Tibial nerve (tissue), 4 donors: ENCODE data around the gene TFF3. TPM values are rescaled to one million over a fixed set of nuclear protein-coding genes. Genes with fewer than 3 reads are reported as not detected.

ENCODE experiments used
- DNase-seq, 2 donors: peaks; one replicate each; pipeline ENCODE4 v3.0.0-alpha.2; 2019; ENCODE audit warnings: low spot score in 2 of 2
- H3K27ac ChIP-seq, 4 donors: fragments of 200-600 bp; sonication (generic) in 3 of 4; one replicate each; pipeline ENCODE4 v1.5.1; 2017 to 2019; ENCODE audit warnings: mild to moderate bottlenecking in 1 of 4
- H3K27me3 ChIP-seq, 2 donors: fragments of 200-600 bp; sonication (generic) in 1 of 2; one replicate each; pipeline versions ENCODE4 v1.5.1 to v1.6.0; 2017 to 2019
- H3K36me3 ChIP-seq, 3 donors: fragments of 200-600 bp; sonication (generic); one replicate each; pipeline ENCODE4 v1.5.1; 2018 to 2019
- H3K4me1 ChIP-seq, 4 donors: fragments of 200-600 bp; sonication (generic) in 3 of 4; one replicate each; pipeline ENCODE4 v1.5.1; 2017 to 2019
- H3K4me3 ChIP-seq, 4 donors: fragments of 200-600 bp; sonication (generic) in 3 of 4; one replicate each; pipeline ENCODE4 v1.5.1; 2017 to 2019; ENCODE audit warnings: mild to moderate bottlenecking in 1 of 4, moderate library complexity in 1 of 4
- H3K9me3 ChIP-seq, 4 donors: fragments of 200-600 bp; sonication (generic) in 3 of 4; one replicate each; pipeline ENCODE4 v1.5.1; 2017 to 2019
- CTCF ChIP-seq, 5 experiments: fragments of 200-600 bp in 3 of 5; fragments of 450-650 bp in 2 of 5; sonication (generic) in 3 of 5; IDR thresholded peaks; one replicate each; pipeline ENCODE4 v1.5.1; 2016 to 2019; ENCODE audit warnings: antibody characterized with exemption in 5 of 5, mild to moderate bottlenecking in 3 of 5, moderate library complexity in 2 of 5
- EP300 ChIP-seq, 2 donors: sonication (generic); formaldehyde crosslinking; IDR thresholded peaks; one replicate each; pipeline ENCODE4 v1.6.1; 2017; ENCODE audit warnings: antibody characterized with exemption in 2 of 2, mild to moderate bottlenecking in 1 of 2
- POLR2A ChIP-seq, 2 donors: fragments of 450-650 bp; IDR thresholded peaks; one replicate each; pipeline ENCODE4 v1.6.1; 2017; ENCODE audit warnings: antibody characterized with exemption in 2 of 2, mild to moderate bottlenecking in 2 of 2, moderate library complexity in 2 of 2
- WGBS, 2 donors: methylation state at CpG; one replicate each; pipeline ENCODE4 v1.1.5; 2018; 5-methylcytosine and 5-hydroxymethylcytosine counted together
- total RNA-seq, 4 donors: library from RNA; depleted of rRNA; stranded (reverse); fragments of >200 nt; gene quantifications; one replicate each; pipeline ENCODE4 v1.1.0, GENCODE V29; 2016

The TFF3 gene
- total RNA-seq, 4 donors from 2014 or later = 4.2 to 21.1 (median 13.4) TPM

GRCh38 chr21:42338729-42339715 lies 23.8 kb upstream of the TFF3 start:
- 90 to 91% methylated on average over 14 to 16 of the region's 17 CpGs for WGBS, 2 donors
- Histone ChIP-seq H3K27ac (no peak overlapping the region), H3K4me3 (no peak overlapping the region), H3K36me3 (no peaks in the 10 kb centered on the region), H3K9me3 (no peaks in the 10 kb centered on the region), H3K27me3 (no peaks in the 10 kb centered on the region), H3K4me1 (peaks cover 0 to 5% (median 0%) of the 10 kb centered on the region in 4 donors)
- no peak for DNase-seq
- no peak for TF ChIP-seq EP300 (IDR thresholded peaks at IDR 0.05)
- TF ChIP-seq CTCF (IDR thresholded peaks at IDR 0.05) = no peak
- no peak for TF ChIP-seq POLR2A (IDR thresholded peaks at IDR 0.05)

- WGBS, 2 donors = 48 to 51% methylated on average over 17 to 21 of the region's 23 CpGs
- H3K36me3 ChIP-seq = no peaks in the 10 kb centered on the region
- no peak overlapping the region for H3K4me3 ChIP-seq
- H3K9me3 ChIP-seq = no peaks in the 10 kb centered on the region
- peaks cover 0 to 5% (median 0%) of the 10 kb centered on the region in 4 donors for H3K4me1 ChIP-seq
- no peak overlapping the region for H3K27ac ChIP-seq
- peak; percentile 42 to 79 for DNase-seq
- TF ChIP-seq EP300 (IDR thresholded peaks at IDR 0.05) (no peak), CTCF (IDR thresholded peaks at IDR 0.05) (peak; percentile 35 to 46 (median 44)), POLR2A (IDR thresholded peaks at IDR 0.05) (no peak)
- H3K27me3 ChIP-seq = no peaks in the 10 kb centered on the region
These were observed 22.9 kb upstream of the TFF3 start for GRCh38 chr21:42337830-42338728.

GRCh38 chr21:42337276-42337675 lies 22.1 kb upstream of the TFF3 start:
- H3K9me3 ChIP-seq = peaks cover 0 to under 1% (median 0%) of the 10 kb centered on the region in 4 donors
- no peak for DNase-seq
- TF ChIP-seq EP300 (IDR thresholded peaks at IDR 0.05) = no peak
- TF ChIP-seq CTCF (IDR thresholded peaks at IDR 0.05) = no peak
- TF ChIP-seq POLR2A (IDR thresholded peaks at IDR 0.05) = no peak

GRCh38 chr21:42336054-42336453 lies 20.8 kb upstream of the TFF3 start:
- Histone ChIP-seq H3K4me3 (no peak overlapping the region), H3K9me3 (peaks cover 0 to 13% (median 0%) of the 10 kb centered on the region in 4 donors), H3K27me3 (no peaks in the 10 kb centered on the region), H3K27ac (no peak overlapping the region), H3K36me3 (no peaks in the 10 kb centered on the region), H3K4me1 (peaks cover 0 to 5% (median 0%) of the 10 kb centered on the region in 4 donors)
- DNase-seq = no peak
- TF ChIP-seq CTCF (IDR thresholded peaks at IDR 0.05) (no peak), POLR2A (IDR thresholded peaks at IDR 0.05) (no peak), EP300 (IDR thresholded peaks at IDR 0.05) (no peak)
- 20 to 32% methylated on average over 10 of the region's 10 CpGs for WGBS, 2 donors

More at GRCh38 chr21:42337276-42337675, 22.1 kb upstream of the TFF3 start:
- H3K36me3 ChIP-seq = no peaks in the 10 kb centered on the region
- H3K27me3 ChIP-seq = no peaks in the 10 kb centered on the region
- H3K4me3 ChIP-seq = no peak overlapping the region
- H3K4me1 ChIP-seq = peaks cover 0 to 5% (median 0%) of the 10 kb centered on the region in 4 donors
- H3K27ac ChIP-seq = no peak overlapping the region
- 87 to 89% methylated on average over 4 of the region's 4 CpGs for WGBS, 2 donors
